ENCODE data around the gene PAK1IP1.
"Not testable (repeated sequence)": the region's sequence is repeated elsewhere in the genome, so short reads cannot be mapped to it uniquely, and the experiment has no call there.

Gene PAK1IP1

GRCh38 chr6:10694302-10695085, at the start of gene PAK1IP1, which contains the start of gene C6orf52:
Gene PAK1IP1 (plus strand): TSS chr6:10694972. CDS start chr6:10694986, 14 bp downstream.
Gene C6orf52 (minus strand): TSS chr6:10694616. CDS start chr6:10687550, 7,066 bp downstream.
- DNase-seq, result peak; percentile 90 to 95

GRCh38 chr6:10655508-10656055, 39.2 kb upstream of the PAK1IP1 start:
- DNase-seq, result no peak

GRCh38 chr6:10658910-10659698, 35.7 kb upstream of the PAK1IP1 start:
- DNase-seq, result no peak

- DNase-seq, result peak in 1 of 2 experiments; percentile 36
Measured at GRCh38 chr6:10659699-10660348, 34.9 kb upstream of the PAK1IP1 start.

GRCh38 chr6:10660431-10661191, 34.2 kb upstream of the PAK1IP1 start:
- peak in 1 of 2 experiments; percentile 28 for DNase-seq

- no peak for DNase-seq
Measured at GRCh38 chr6:10662207-10662606, 32.6 kb upstream of the PAK1IP1 start.

- DNase-seq, result no peak
Measured at GRCh38 chr6:10662742-10663141, 32.0 kb upstream of the PAK1IP1 start.

- not testable (repeated sequence) for DNase-seq
Measured at GRCh38 chr6:10665595-10665994, 29.2 kb upstream of the PAK1IP1 start.

GRCh38 chr6:10668126-10668917, 26.4 kb upstream of the PAK1IP1 start:
- no peak for DNase-seq

- DNase-seq, result no peak
Measured at GRCh38 chr6:10676403-10676802, 18.4 kb upstream of the PAK1IP1 start.

GRCh38 chr6:10678456-10678855, 16.3 kb upstream of the PAK1IP1 start:
- no peak for DNase-seq

GRCh38 chr6:10681795-10682194, 13.0 kb upstream of the PAK1IP1 start:
- DNase-seq, result no peak

GRCh38 chr6:10682355-10682988, 12.3 kb upstream of the PAK1IP1 start:
- DNase-seq, result no peak

- no peak for DNase-seq
Measured at GRCh38 chr6:10684618-10685017, 10.2 kb upstream of the PAK1IP1 start.

- no peak for DNase-seq
Measured at GRCh38 chr6:10685092-10685915, 9.5 kb upstream of the PAK1IP1 start.

- DNase-seq, result no peak
Measured at GRCh38 chr6:10686901-10687300, 7.9 kb upstream of the PAK1IP1 start.

- DNase-seq, result no peak
Measured at GRCh38 chr6:10687582-10687981, 7.2 kb upstream of the PAK1IP1 start.

GRCh38 chr6:10690651-10691445, 3.9 kb upstream of the PAK1IP1 start:
- DNase-seq, result no peak

GRCh38 chr6:10692965-10693538, 1.7 kb upstream of the PAK1IP1 start:
- no peak for DNase-seq
